GM12865 (cell line): ENCODE data around the gene PDE7B.

Source experiments
- DNase-seq: peaks from one replicate; pipeline ENCODE4 v3.0.0; 2010; ENCODE audit warnings: low read depth
- H3K4me3 ChIP-seq: 2 replicates; pipeline ENCODE4 v1.5.1; 2011; ENCODE audit warnings: mild to moderate bottlenecking, low read depth, low read length, control low read depth
- CTCF ChIP-seq: IDR thresholded peaks from 2 replicates; pipeline ENCODE4 v1.5.1; 2011; ENCODE audit warnings: low read length, control low read depth, low read depth, inconsistent platforms; ENCODE audit not compliant: insufficient read depth; ENCODE audit errors: missing control alignments

PDE7B gene

DNA sequence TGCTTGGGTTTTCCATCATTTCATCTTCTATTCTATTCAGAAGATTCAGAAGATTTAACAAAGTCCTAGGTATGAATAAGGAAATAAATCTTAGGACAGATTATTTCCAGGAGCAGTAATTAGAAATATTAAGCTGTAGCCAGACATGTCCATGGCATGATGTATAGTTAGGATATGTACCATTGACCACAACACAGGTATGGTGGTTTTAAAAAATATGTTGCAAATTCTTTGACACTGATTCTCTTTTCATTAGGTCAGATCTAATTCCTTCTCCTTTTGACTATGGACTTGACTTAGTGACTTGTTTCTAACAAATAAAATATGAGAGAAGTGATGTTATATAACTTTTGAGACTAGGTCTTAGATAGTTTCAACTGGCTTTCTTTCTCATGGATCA is 23.5 kb upstream of the PDE7B start:
- H3K4me3 ChIP-seq, result no peak overlapping the region
- no peak for TF ChIP-seq CTCF
- no peak for DNase-seq

DNA sequence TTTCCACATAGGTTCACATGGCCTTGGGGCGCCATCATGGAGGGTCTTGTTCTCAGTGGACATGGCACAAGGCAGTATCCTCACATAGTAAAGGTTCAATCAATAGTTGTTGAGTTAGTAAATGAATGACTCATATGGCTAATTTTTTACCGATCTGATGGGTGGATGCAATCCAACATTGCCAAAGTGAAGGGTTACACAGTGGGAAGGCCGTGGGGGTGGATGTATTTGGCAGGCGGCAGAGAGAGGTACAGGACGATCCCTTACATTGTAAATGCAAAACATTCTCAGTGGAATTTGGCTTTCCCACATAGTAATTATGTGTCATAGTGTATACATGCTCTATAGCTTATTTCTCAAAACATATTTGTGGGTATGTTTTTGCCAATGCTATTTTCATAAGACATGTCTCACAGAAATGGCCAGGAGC is 21.0 kb upstream of the PDE7B start:
- no peak for TF ChIP-seq CTCF
- no peak overlapping the region for H3K4me3 ChIP-seq
- DNase-seq, result no peak

GRCh38 chr6:135831016-135831415 is 20.5 kb upstream of the PDE7B start:
- no peak overlapping the region for H3K4me3 ChIP-seq
- no peak for DNase-seq
- TF ChIP-seq CTCF, result no peak

DNA sequence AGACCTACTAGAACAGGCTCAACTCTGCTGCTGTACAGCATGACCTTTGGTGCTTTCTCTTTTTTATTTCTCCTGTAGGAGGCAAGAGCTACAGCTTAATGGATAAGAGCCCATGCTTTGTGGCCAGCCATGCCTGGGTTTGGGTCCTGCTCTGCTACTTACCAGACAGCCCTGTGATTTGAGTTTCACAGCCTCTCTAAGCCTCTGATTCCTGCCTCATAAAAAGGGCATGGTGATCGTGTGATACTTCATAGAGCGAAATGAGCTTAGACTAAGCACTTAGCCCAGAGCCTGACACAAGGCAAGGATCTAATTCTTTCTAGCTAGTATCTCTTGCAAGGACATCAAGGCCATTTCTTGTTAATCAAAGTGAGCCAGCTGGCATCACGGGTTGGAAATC is 19.3 kb upstream of the PDE7B start:
- no peak overlapping the region for H3K4me3 ChIP-seq
- no peak for DNase-seq

GRCh38 chr6:135833771-135834170 is 17.7 kb upstream of the PDE7B start:
- DNase-seq, result no peak
- H3K4me3 ChIP-seq, result no peak overlapping the region

More for the DNA sequence above, 19.3 kb upstream of the PDE7B start:
- no peak for TF ChIP-seq CTCF

DNA sequence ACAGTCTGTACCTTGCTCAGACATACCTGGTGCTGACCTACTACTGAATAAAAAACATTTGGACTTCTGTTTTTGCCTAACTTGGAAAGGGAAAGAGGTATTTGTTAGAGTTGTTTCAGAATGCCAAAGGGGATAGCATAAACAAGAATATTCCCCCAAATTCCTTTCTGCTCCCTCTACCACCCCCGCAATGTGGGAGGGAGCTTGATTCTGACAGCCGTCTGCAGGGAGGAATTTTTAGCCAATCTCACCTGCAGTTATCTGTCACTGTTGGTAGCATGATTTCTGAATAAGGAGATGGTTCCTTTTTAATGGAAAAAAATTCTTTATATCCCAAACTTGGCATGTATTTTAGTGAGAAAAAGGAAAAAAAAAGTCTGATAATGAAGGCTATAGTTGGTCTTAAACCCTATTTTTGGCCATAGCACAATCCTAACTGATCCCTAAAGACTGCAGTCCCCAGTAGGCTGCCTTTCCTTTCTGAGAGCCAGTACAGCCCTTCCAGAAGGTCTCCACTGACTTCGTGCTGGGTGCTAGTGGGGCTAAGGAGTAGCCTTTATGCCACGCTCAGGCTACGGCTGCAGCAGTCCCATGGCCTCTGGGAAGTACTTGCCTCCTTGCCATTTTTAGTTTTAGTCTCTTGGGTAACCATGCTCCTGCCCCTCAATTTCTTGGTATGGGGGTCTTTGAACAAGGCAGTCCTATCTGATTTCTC is 13.6 kb upstream of the PDE7B start:
- DNase-seq, result no peak
- no peak overlapping the region for H3K4me3 ChIP-seq
- TF ChIP-seq CTCF, result no peak

More at GRCh38 chr6:135833771-135834170, 17.7 kb upstream of the PDE7B start:
- no peak for TF ChIP-seq CTCF

DNA sequence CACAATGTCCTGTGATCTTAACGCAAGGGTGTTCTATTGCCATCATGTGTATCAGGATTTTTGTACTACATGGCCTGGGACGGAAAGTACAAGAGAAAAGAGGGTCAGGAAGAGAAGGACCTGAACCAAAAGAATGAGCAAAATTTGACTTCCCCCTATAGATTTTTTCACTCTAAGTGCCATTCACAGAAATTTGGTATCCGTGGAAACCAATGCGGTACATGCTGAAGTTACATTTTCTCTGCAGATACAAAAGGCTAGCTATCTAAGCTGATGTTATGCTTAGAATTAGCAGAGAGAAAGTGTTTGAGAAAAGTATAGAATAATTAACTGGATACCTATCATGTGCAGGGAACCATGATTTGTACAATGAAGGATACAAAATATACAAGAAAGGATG is 12.4 kb upstream of the PDE7B start:
- H3K4me3 ChIP-seq, result no peak overlapping the region
- no peak for DNase-seq
- TF ChIP-seq CTCF, result no peak
